ENCODE data around the gene SRRM2. TPM values are rescaled to one million over a fixed set of nuclear protein-coding genes. Genes with fewer than 3 reads are reported as not detected.

The SRRM2 gene
- total RNA-seq, 4 donors from 2014 or later, result 73.9 to 398 (median 255) TPM

GRCh38 chr16:2716948-2717347 lies 35.5 kb upstream of the SRRM2 start:
- TF ChIP-seq POLR2AphosphoS5 (IDR thresholded peaks at IDR 0.05) (no peak), EP300 (IDR thresholded peaks at IDR 0.05) (no peak), CTCF (IDR thresholded peaks at IDR 0.05) (no peak), POLR2A (IDR thresholded peaks at IDR 0.05) (no peak)
- H3K27me3 ChIP-seq, result peaks cover 21% of the 10 kb centered on the region
- ATAC-seq, result no peak
- H3K4me1 ChIP-seq, result peaks cover 0 to 33% (median 0%) of the 10 kb centered on the region in 3 donors
- no peak overlapping the region for H3K4me3 ChIP-seq
- H3K27ac ChIP-seq, result no peak overlapping the region
- 80 to 100% methylated on average over 1 to 3 of the region's 10 CpGs for WGBS, 2 donors (ENCODE audit: low coverage in 1 of 2)
- H3K36me3 ChIP-seq, result no peaks in the 10 kb centered on the region
- H3K9me3 ChIP-seq, result no peaks in the 10 kb centered on the region

GRCh38 chr16:2717383-2718263 lies 34.8 kb upstream of the SRRM2 start:
- TF ChIP-seq POLR2A (IDR thresholded peaks at IDR 0.05), result no peak
- TF ChIP-seq POLR2AphosphoS5 (IDR thresholded peaks at IDR 0.05), result no peak
- TF ChIP-seq EP300 (IDR thresholded peaks at IDR 0.05), result no peak
- no peak for TF ChIP-seq CTCF (IDR thresholded peaks at IDR 0.05)
- Histone ChIP-seq H3K9me3 (no peaks in the 10 kb centered on the region), H3K36me3 (no peaks in the 10 kb centered on the region), H3K27ac (no peak overlapping the region), H3K27me3 (peaks cover 21% of the 10 kb centered on the region), H3K4me3 (no peak overlapping the region), H3K4me1 (peaks cover 0 to 33% (median 0%) of the 10 kb centered on the region in 3 donors)
- 79 to 88% methylated on average over 6 to 7 of the region's 21 CpGs for WGBS, 2 donors (ENCODE audit: low coverage in 1 of 2)
- ATAC-seq, result no peak

GRCh38 chr16:2719328-2720063 lies 32.9 kb upstream of the SRRM2 start:
- H3K4me1 ChIP-seq, result peaks cover 0 to 33% (median 0%) of the 10 kb centered on the region in 3 donors
- peaks cover 22% of the 10 kb centered on the region for H3K27me3 ChIP-seq
- no peak overlapping the region for H3K4me3 ChIP-seq
- WGBS, 2 donors (ENCODE audit: low coverage in 1 of 2), result no CpG with 5 or more reads among the region's 16 CpGs
- no peak for ATAC-seq
- H3K36me3 ChIP-seq, result no peaks in the 10 kb centered on the region
- no peak for TF ChIP-seq POLR2A (IDR thresholded peaks at IDR 0.05)
- no peak for TF ChIP-seq EP300 (IDR thresholded peaks at IDR 0.05)
- no peak for TF ChIP-seq CTCF (IDR thresholded peaks at IDR 0.05)
- H3K27ac ChIP-seq, result no peak overlapping the region
- H3K9me3 ChIP-seq, result no peaks in the 10 kb centered on the region

- H3K27ac ChIP-seq, result peak within 1 kb of the TSS in 3 of 4 donors; percentile 77 to 82 (median 82)
- peaks cover 27% of the 10 kb centered on the region for H3K27me3 ChIP-seq
- TF ChIP-seq POLR2AphosphoS5 (IDR thresholded peaks at IDR 0.05) (no peak), CTCF (IDR thresholded peaks at IDR 0.05) (no peak), POLR2A (IDR thresholded peaks at IDR 0.05) (no peak), EP300 (IDR thresholded peaks at IDR 0.05) (no peak)
- ATAC-seq, result no peak
- no peaks in the 10 kb centered on the region for H3K9me3 ChIP-seq
- H3K4me1 ChIP-seq, result peaks cover 0 to 33% (median 0%) of the 10 kb centered on the region in 3 donors
- peak within 1 kb of the TSS; percentile 56 to 70 for H3K4me3 ChIP-seq
- no peaks in the 10 kb centered on the region for H3K36me3 ChIP-seq
- WGBS, 2 donors (ENCODE audit: low coverage in 1 of 2), result 67 to 93% methylated on average over 1 to 7 of the region's 26 CpGs
Observed at GRCh38 chr16:2720064-2720457, 32.4 kb upstream of the SRRM2 start, which contains the start of gene PRSS27. PRSS27 (minus strand) TSS chr16:2720224; CDS start chr16:2720160, 64 bp downstream.
